Activated CD8-positive, alpha-beta memory T cell treated with anti-CD3 and anti-CD28 coated beads, Interleukin-2, amount 10 ng/mL, durations not matched to agents 7 days and 5 days (primary cell): ENCODE data around the gene CD2. TPM values are rescaled to one million over a fixed set of nuclear protein-coding genes. Genes with fewer than 3 reads are reported as not detected.
"Not testable (repeated sequence)": the region's sequence is repeated elsewhere in the genome, so short reads cannot be mapped to it uniquely, and the experiment has no call there.

Experiments
- ATAC-seq: fragments of 150-1000 bp; cut with Tn5 transposase; one replicate; pipeline ENCODE4 v1.10.0; 2021; ENCODE audit warnings: moderate library complexity
- CTCF ChIA-PET: fragments of 350-600 bp; sonication (Branson Sonifier 250); formaldehyde crosslinking; loops from one replicate; lab custom pipeline; 2021; ENCODE audit warnings: antibody characterized with exemption; lab: Charles Lee
- DNase-seq: peaks from one replicate; pipeline ENCODE4 v3.0.0-alpha.2; 2020
- H3K27ac Mint-ChIP-seq: one replicate; pipeline ENCODE4 v1.8.0; 2021; ENCODE audit warnings: mild to moderate bottlenecking, mixed read lengths
- H3K27me3 Mint-ChIP-seq: one replicate; pipeline ENCODE4 v1.8.0; 2021; ENCODE audit warnings: mixed read lengths
- H3K36me3 Mint-ChIP-seq: one replicate; pipeline ENCODE4 v1.8.0; 2021; ENCODE audit warnings: mild to moderate bottlenecking, mixed read lengths
- H3K4me1 Mint-ChIP-seq: one replicate; pipeline ENCODE4 v1.8.0; 2021; ENCODE audit warnings: mixed read lengths
- H3K4me3 Mint-ChIP-seq: one replicate; pipeline ENCODE4 v1.8.0; 2021; ENCODE audit warnings: mild to moderate bottlenecking, moderate library complexity, mixed read lengths
- H3K9me3 Mint-ChIP-seq: one replicate; pipeline ENCODE4 v1.8.0; 2022; ENCODE audit warnings: low read depth, mixed read lengths
- total RNA-seq, 2 experiments: library from RNA; stranded (reverse); gene quantifications; one replicate each; pipeline ENCODE4 v1.2.3, GENCODE V29; 2021

CD2 gene
- total RNA-seq, 2 experiments from 2014 or later, result 278 to 444 TPM

- Mint-ChIP-seq H3K27ac (peak overlapping the region; percentile 98), H3K4me3 (peak overlapping the region; percentile 97), H3K9me3 (no peaks in the 10 kb centered on the region), H3K36me3 (peaks cover 61% of the 10 kb centered on the region), H3K27me3 (no peaks in the 10 kb centered on the region), H3K4me1 (peaks cover 43% of the 10 kb centered on the region)
- peak; percentile 47 for DNase-seq
- peak; percentile 3 for ATAC-seq
- CTCF ChIA-PET, result interaction anchor here (0.6 to 24.8 kb wide), 7 partner anchors 9 to 301 kb away, joined by 3 to 317 read pairs (median 22); no protein-coding TSS in a partner anchor
These were observed 1.5 kb downstream of the CD2 start for GRCh38 chr1:116755681-116756080.

GRCh38 chr1:116756092-116756491, 1.9 kb downstream of the CD2 start:
- Mint-ChIP-seq H3K36me3 (peaks cover 65% of the 10 kb centered on the region), H3K4me1 (peaks cover 44% of the 10 kb centered on the region), H3K4me3 (peak overlapping the region; percentile 97), H3K27ac (peak overlapping the region; percentile 98)
- ATAC-seq (peak; percentile 6), DNase-seq (peak; percentile 64)
- CTCF ChIA-PET, result interaction anchor here (0.6 to 24.8 kb wide), 7 partner anchors 9 to 300 kb away, joined by 3 to 317 read pairs (median 22); no protein-coding TSS in a partner anchor
- not testable (repeated sequence) for H3K27me3 Mint-ChIP-seq, H3K9me3 Mint-ChIP-seq

GRCh38 chr1:116758456-116758815, 4.2 kb downstream of the CD2 start:
- peak overlapping the region; percentile 89 for H3K27ac Mint-ChIP-seq
- DNase-seq, result peak; percentile 63
- not testable (repeated sequence) for H3K9me3 Mint-ChIP-seq, H3K27me3 Mint-ChIP-seq
- H3K4me1 Mint-ChIP-seq, result peaks cover 47% of the 10 kb centered on the region
- H3K4me3 Mint-ChIP-seq, result peak overlapping the region; percentile 97
- ATAC-seq, result peak; percentile 9
- CTCF ChIA-PET, result interaction anchor here (1.4 to 24.8 kb wide), 3 partner anchors 10 to 58 kb away, joined by 8 to 317 read pairs (median 13); no protein-coding TSS in a partner anchor
- H3K36me3 Mint-ChIP-seq, result peaks cover 87% of the 10 kb centered on the region

GRCh38 chr1:116759636-116760035, 5.4 kb downstream of the CD2 start:
- H3K4me1 Mint-ChIP-seq, result peaks cover 54% of the 10 kb centered on the region
- DNase-seq (peak; percentile 21), ATAC-seq (no peak)
- peak overlapping the region; percentile 97 for H3K4me3 Mint-ChIP-seq
- H3K36me3 Mint-ChIP-seq, result peaks cover 93% of the 10 kb centered on the region
- H3K27me3 Mint-ChIP-seq, result no peaks in the 10 kb centered on the region
- no peaks in the 10 kb centered on the region for H3K9me3 Mint-ChIP-seq
- CTCF ChIA-PET, result interaction anchor here (1.3 to 24.8 kb wide), 4 partner anchors 9 to 59 kb away, joined by 5 to 317 read pairs (median 10); no protein-coding TSS in a partner anchor
- peak overlapping the region; percentile 89 for H3K27ac Mint-ChIP-seq

GRCh38 chr1:116760487-116760886, 6.3 kb downstream of the CD2 start:
- peak; percentile 39 for DNase-seq
- Mint-ChIP-seq H3K4me1 (peaks cover 63% of the 10 kb centered on the region), H3K27me3 (no peaks in the 10 kb centered on the region), H3K4me3 (peak overlapping the region; percentile 65), H3K9me3 (no peaks in the 10 kb centered on the region), H3K27ac (peak overlapping the region; percentile 97), H3K36me3 (peaks cover 93% of the 10 kb centered on the region)
- CTCF ChIA-PET, result interaction anchor here (0.8 to 24.8 kb wide), 6 partner anchors 9 to 296 kb away, joined by 3 to 317 read pairs (median 79); no protein-coding TSS in a partner anchor
- no peak for ATAC-seq

GRCh38 chr1:116760996-116761665, 6.9 kb downstream of the CD2 start:
- no peaks in the 10 kb centered on the region for H3K9me3 Mint-ChIP-seq
- peak overlapping the region; percentile 65 for H3K4me3 Mint-ChIP-seq
- peak overlapping the region; percentile 97 for H3K27ac Mint-ChIP-seq
- peaks cover 93% of the 10 kb centered on the region for H3K36me3 Mint-ChIP-seq
- H3K27me3 Mint-ChIP-seq, result no peaks in the 10 kb centered on the region
- CTCF ChIA-PET, result interaction anchor here (0.8 to 24.8 kb wide), 6 partner anchors 10 to 295 kb away, joined by 3 to 317 read pairs (median 79); no protein-coding TSS in a partner anchor
- DNase-seq, result peak; percentile 32
- H3K4me1 Mint-ChIP-seq, result peaks cover 69% of the 10 kb centered on the region
- no peak for ATAC-seq

GRCh38 chr1:116762281-116762680, 8.1 kb downstream of the CD2 start:
- no peak for DNase-seq
- Mint-ChIP-seq H3K4me3 (peak overlapping the region; percentile 65), H3K27me3 (no peaks in the 10 kb centered on the region), H3K9me3 (no peaks in the 10 kb centered on the region), H3K36me3 (peaks cover 93% of the 10 kb centered on the region), H3K27ac (peak overlapping the region; percentile 97), H3K4me1 (peaks cover 81% of the 10 kb centered on the region)
- ATAC-seq, result no peak
- CTCF ChIA-PET, result interaction anchor here (0.8 to 24.8 kb wide), 10 partner anchors 7 to 297 kb away, joined by 3 to 317 read pairs (median 16); partner anchors contain the start of genes CD2 and TTF2

GRCh38 chr1:116762781-116763115, 8.5 kb downstream of the CD2 start:
- no peaks in the 10 kb centered on the region for H3K9me3 Mint-ChIP-seq
- peaks cover 84% of the 10 kb centered on the region for H3K4me1 Mint-ChIP-seq
- CTCF ChIA-PET, result interaction anchor here (1.0 to 24.8 kb wide), 9 partner anchors 8 to 297 kb away, joined by 3 to 317 read pairs (median 17); partner anchors contain the start of genes CD2 and TTF2
- H3K4me3 Mint-ChIP-seq, result peak overlapping the region; percentile 65
- DNase-seq, result peak; percentile 71
- H3K27ac Mint-ChIP-seq, result peak overlapping the region; percentile 97
- H3K36me3 Mint-ChIP-seq, result peaks cover 93% of the 10 kb centered on the region
- no peaks in the 10 kb centered on the region for H3K27me3 Mint-ChIP-seq
- peak; percentile 3 for ATAC-seq

- H3K36me3 Mint-ChIP-seq, result peaks cover 95% of the 10 kb centered on the region
- H3K27ac Mint-ChIP-seq, result peak overlapping the region; percentile 97
- peak overlapping the region; percentile 65 for H3K4me3 Mint-ChIP-seq
- no peaks in the 10 kb centered on the region for H3K9me3 Mint-ChIP-seq
- peaks cover 89% of the 10 kb centered on the region for H3K4me1 Mint-ChIP-seq
- DNase-seq, result peak; percentile 86
- CTCF ChIA-PET, result interaction anchor here (1.0 to 24.8 kb wide), 11 partner anchors 8 to 296 kb away, joined by 3 to 317 read pairs (median 16); partner anchors contain the start of genes CD2 and TTF2
- no peaks in the 10 kb centered on the region for H3K27me3 Mint-ChIP-seq
- peak; percentile 42 for ATAC-seq
These were observed 9.0 kb downstream of the CD2 start for GRCh38 chr1:116763116-116763786.

- no peaks in the 10 kb centered on the region for H3K9me3 Mint-ChIP-seq
- peaks cover 96% of the 10 kb centered on the region for H3K4me1 Mint-ChIP-seq
- peak; percentile 83 for DNase-seq
- CTCF ChIA-PET, result interaction anchor here (0.8 to 24.8 kb wide), 14 partner anchors 8 to 330 kb away, joined by 3 to 317 read pairs (median 7); partner anchors contain the start of genes CD2 and TTF2
- H3K4me3 Mint-ChIP-seq, result peak overlapping the region; percentile 65
- H3K27ac Mint-ChIP-seq, result peak overlapping the region; percentile 97
- H3K27me3 Mint-ChIP-seq, result no peaks in the 10 kb centered on the region
- peak; percentile 20 for ATAC-seq
- peaks cover 95% of the 10 kb centered on the region for H3K36me3 Mint-ChIP-seq
These were observed 9.7 kb downstream of the CD2 start for GRCh38 chr1:116763787-116764465.

- no peaks in the 10 kb centered on the region for H3K9me3 Mint-ChIP-seq
These were observed 10.3 kb downstream of the CD2 start for GRCh38 chr1:116764466-116764898.

More at GRCh38 chr1:116764466-116764898, 10.3 kb downstream of the CD2 start:
- H3K36me3 Mint-ChIP-seq, result peaks cover 95% of the 10 kb centered on the region
- DNase-seq, result peak; percentile 77
- H3K4me1 Mint-ChIP-seq, result peaks cover 97% of the 10 kb centered on the region
- peak; percentile 13 for ATAC-seq
- peak overlapping the region; percentile 65 for H3K4me3 Mint-ChIP-seq
- H3K27ac Mint-ChIP-seq, result peak overlapping the region; percentile 97
- CTCF ChIA-PET, result interaction anchor here (0.8 to 24.8 kb wide), 12 partner anchors 10 to 329 kb away, joined by 3 to 317 read pairs (median 11); partner anchors contain the start of genes CD2 and TTF2
- no peaks in the 10 kb centered on the region for H3K27me3 Mint-ChIP-seq
